Spinal cord (tissue), 10 donors: Measurements from ENCODE around the gene FBXW9. TPM values are rescaled to one million over a fixed set of nuclear protein-coding genes. Genes with fewer than 3 reads are reported as not detected.
"Not testable (repeated sequence)": the region's sequence is repeated elsewhere in the genome, so short reads cannot be mapped to it uniquely, and the experiment has no call there.

Experiments used
- DNase-seq, 6 donors: peaks; one replicate each; pipeline versions ENCODE4 v3.0.0 to v3.0.0-alpha.2; 2013 to 2015; ENCODE audit warnings: low spot score in 6 of 6, low read depth in 4 of 6
- H3K27ac ChIP-seq: one replicate; pipeline ENCODE4 v1.5.1; 2013; ENCODE audit warnings: low read depth, low read length, control low read depth
- H3K27me3 ChIP-seq: one replicate; pipeline ENCODE4 v1.6.1; 2013; ENCODE audit warnings: low read length; ENCODE audit not compliant: control insufficient read depth, insufficient read depth
- H3K36me3 ChIP-seq: one replicate; pipeline ENCODE4 v1.6.1; 2013; ENCODE audit warnings: low read length; ENCODE audit not compliant: control insufficient read depth, insufficient read depth
- H3K4me1 ChIP-seq: one replicate; pipeline ENCODE4 v1.6.1; 2013; ENCODE audit warnings: low read length; ENCODE audit not compliant: control insufficient read depth, insufficient read depth
- H3K4me3 ChIP-seq: one replicate; pipeline ENCODE4 v1.5.1; 2013; ENCODE audit warnings: low read depth, low read length, control low read depth
- H3K9me3 ChIP-seq: one replicate; pipeline ENCODE4 v1.6.1; 2013; ENCODE audit warnings: low read length; ENCODE audit not compliant: control insufficient read depth, insufficient read depth
- WGBS: methylation state at CpG from one replicate; pipeline ENCODE4 v1.1.5; 2013; ENCODE audit warnings: missing lambda C conversion rate; ENCODE audit not compliant: insufficient coverage; 5-methylcytosine and 5-hydroxymethylcytosine counted together
- polyA plus RNA-seq, 2 donors: library from polyadenylated mRNA; unstranded; fragments of 120-200 nt; gene quantifications; one replicate each; pipeline ENCODE4 v1.2.1, GENCODE V29; 2013; ENCODE audit not compliant: insufficient read length in 2 of 2
- total RNA-seq, 2 donors: library from RNA; depleted of rRNA in 1 of 2; stranded (reverse); fragments of 120-200 nt in 1 of 2; fragments of >200 nt in 1 of 2; gene quantifications; one replicate each; pipeline versions ENCODE4 v1.2.3 to v1.2.4, GENCODE V29; 2013 to 2014
- donor health status: healthy.

FBXW9 gene
- total and polyA plus RNA-seq, 4 donors: 6.2 to 21.7 (median 18.4) TPM

DNA sequence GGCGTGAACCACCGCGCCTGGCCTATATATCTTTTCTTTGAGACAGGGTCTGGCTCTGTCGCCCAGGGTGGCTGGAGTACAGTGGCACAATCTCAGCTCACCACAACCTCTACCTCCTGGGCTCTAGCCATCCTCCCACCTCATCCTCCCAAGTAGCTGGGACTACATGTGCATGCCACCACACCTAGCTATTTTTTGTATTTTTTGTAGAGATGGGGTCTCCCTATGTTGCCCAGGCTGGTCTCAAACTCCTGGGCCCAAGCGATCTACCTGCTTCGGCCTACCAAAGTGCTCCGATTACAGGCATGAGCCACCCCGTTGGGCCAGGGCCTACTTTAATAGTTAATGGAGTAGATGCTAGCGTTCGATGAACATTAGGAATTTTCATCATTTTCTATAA, 23.9 kb upstream of the FBXW9 start:
- WGBS: 95% methylated on average over 4 of the region's 10 CpGs
- no peak for DNase-seq
- Histone ChIP-seq H3K27ac (peak overlapping the region; percentile 78), H3K4me3 (peak overlapping the region; percentile 75), H3K9me3 (no peaks in the 10 kb centered on the region), H3K36me3 (peaks cover 47% of the 10 kb centered on the region), H3K27me3 (no peaks in the 10 kb centered on the region), H3K4me1 (peaks cover 41% of the 10 kb centered on the region)

DNA sequence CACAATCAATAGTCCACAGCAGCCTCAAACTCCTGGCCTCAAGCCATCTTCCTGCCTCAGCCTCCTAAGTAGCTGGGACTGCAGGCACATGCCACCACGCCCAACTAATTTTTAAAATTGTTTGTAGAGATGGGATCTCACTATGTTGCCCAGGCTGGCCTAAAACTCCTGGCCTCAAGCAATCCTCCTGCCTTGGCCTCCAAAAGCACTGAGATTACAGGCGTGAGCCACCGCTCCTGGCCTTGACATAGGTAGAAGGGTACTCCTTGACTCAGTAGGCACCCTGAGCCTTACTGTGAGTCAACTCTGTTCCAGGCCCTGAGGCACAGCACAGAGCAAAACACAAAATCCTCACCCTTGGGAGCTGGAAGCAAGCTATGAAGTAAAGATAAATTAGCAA, 19.5 kb upstream of the FBXW9 start:
- Histone ChIP-seq H3K9me3 (no peaks in the 10 kb centered on the region), H3K4me3 (no peak overlapping the region), H3K27ac (no peak overlapping the region), H3K36me3 (peaks cover 84% of the 10 kb centered on the region), H3K27me3 (no peaks in the 10 kb centered on the region), H3K4me1 (peaks cover 15% of the 10 kb centered on the region)
- WGBS: 100% methylated on average over 1 of the region's 3 CpGs
- no peak for DNase-seq

DNA sequence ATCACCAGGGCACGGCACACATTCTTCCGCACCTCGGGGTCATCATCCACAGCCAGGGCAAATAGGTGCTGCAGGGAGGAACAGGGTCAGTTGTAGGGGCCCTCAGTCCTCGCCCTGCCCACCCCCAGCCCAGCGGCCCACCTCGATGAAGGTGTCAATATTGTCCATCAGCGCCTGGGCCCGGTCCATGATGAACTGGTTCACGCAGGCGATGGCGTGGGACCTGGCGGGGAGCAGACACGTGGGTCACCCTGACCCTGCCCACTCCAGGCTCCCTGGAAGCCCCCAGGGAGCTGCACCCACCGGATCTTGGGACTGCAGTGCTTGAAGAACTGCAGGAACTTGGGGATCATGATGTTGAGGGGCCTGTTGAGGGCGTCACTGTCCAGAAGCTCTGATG, 18.7 kb upstream of the FBXW9 start:
- H3K27ac ChIP-seq: no peak overlapping the region

DNA sequence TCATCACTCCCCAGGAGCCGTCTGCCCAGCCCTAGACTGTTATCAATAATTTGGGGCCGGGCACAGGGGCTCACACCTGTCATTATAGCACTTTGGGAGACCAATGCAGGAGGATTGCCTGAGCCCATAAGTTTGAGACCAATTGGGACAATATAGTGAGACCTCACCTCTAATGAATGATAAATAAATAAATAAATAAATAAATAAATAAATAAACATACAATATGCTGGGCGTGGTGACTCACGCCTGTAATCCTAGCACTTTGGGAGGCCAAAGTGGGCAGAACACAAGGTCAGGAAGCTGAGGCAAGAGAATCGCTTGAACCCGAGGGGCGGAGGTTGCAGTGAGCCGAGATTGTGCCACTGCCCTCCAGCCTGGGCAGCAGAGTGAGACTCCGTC, 16.9 kb upstream of the FBXW9 start:
- DNase-seq, H3K27ac ChIP-seq, H3K4me1 ChIP-seq, H3K9me3 ChIP-seq, H3K27me3 ChIP-seq, H3K4me3 ChIP-seq: not testable (repeated sequence)
- H3K36me3 ChIP-seq: peaks cover 91% of the 10 kb centered on the region
- 94% methylated on average over 3 of the region's 9 CpGs for WGBS

More for the DNA sequence above, 18.7 kb upstream of the FBXW9 start:
- DNase-seq: no peak
- Histone ChIP-seq H3K4me1 (peaks cover 6% of the 10 kb centered on the region), H3K27me3 (no peaks in the 10 kb centered on the region), H3K36me3 (peaks cover 86% of the 10 kb centered on the region), H3K4me3 (no peak overlapping the region), H3K9me3 (no peaks in the 10 kb centered on the region)
- 97% methylated on average over 15 of the region's 15 CpGs for WGBS

DNA sequence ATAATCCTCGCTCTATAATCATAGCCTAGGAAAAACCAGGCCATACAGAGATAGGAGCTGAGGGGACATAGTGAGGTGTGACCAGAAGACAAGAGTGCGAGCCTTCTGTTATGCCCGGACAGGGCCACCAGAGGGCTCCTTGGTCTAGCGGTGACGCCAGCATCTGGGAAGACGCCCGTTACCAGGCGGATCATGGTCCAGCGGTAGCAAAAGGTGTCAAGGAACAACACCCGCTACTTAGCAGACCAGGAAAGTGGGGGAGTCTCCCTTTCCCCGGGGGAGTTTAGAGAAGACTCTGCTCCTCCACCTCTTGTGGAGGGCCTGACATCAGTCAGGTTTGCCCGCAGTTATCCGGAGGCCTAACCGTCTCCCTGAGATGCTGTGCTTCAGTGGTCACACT, 15.6 kb upstream of the FBXW9 start:
- H3K4me1 ChIP-seq, DNase-seq, H3K27me3 ChIP-seq, H3K9me3 ChIP-seq, H3K4me3 ChIP-seq, H3K27ac ChIP-seq: not testable (repeated sequence)
- 86% methylated on average over 4 of the region's 14 CpGs for WGBS
- H3K36me3 ChIP-seq: peaks cover 91% of the 10 kb centered on the region

DNA sequence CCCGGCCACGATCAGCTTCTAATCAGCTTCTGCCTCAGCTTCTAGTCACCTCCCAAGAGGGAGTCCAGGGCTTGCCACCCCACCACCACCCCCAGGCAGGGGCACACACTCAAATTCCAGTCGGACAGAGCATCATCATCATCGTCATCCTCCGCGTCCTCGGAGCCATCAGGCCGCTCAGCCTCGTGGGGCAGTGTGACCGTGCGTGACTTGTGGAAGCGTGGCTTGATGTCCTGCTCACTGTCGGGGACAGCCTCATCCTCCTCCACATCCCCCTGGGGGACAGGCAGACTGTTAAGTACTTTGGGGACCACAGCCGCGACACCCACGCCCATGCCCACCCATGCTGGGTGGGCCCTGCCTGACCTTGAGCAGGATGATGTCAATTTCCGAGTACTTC, 14.8 kb upstream of the FBXW9 start:
- WGBS: 97% methylated on average over 13 of the region's 17 CpGs
- peaks cover 92% of the 10 kb centered on the region for H3K36me3 ChIP-seq

DNA sequence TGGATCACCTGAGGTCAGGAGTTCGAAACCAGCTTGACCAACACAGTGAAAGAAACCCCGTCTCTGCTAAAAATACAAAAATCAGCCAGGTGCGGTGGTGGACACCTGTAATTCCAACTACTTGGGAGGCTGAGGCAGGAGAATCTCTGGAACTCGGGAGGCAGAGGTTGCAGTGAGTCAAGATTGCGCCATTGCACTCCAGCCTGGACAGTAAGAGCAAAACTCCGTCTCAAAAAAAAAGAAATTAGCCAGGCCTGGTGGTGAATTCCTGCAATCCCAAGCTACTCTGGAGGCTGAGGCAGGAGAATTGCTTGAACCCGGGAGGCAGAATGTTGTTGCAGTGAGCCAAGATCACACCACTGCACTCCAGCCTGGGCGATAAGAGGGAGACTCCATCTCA, 12.2 kb upstream of the FBXW9 start:
- WGBS: 97% methylated on average over 6 of the region's 8 CpGs
- no peak for DNase-seq
- Histone ChIP-seq H3K27ac (no peak overlapping the region), H3K36me3 (peaks cover 92% of the 10 kb centered on the region), H3K4me1 (no peaks in the 10 kb centered on the region), H3K9me3 (no peaks in the 10 kb centered on the region), H3K27me3 (no peaks in the 10 kb centered on the region), H3K4me3 (no peak overlapping the region)

More for the DNA sequence above, 14.8 kb upstream of the FBXW9 start:
- DNase-seq: no peak
- H3K4me3 ChIP-seq: no peak overlapping the region
- no peaks in the 10 kb centered on the region for H3K4me1 ChIP-seq
- H3K27ac ChIP-seq: no peak overlapping the region
- no peaks in the 10 kb centered on the region for H3K27me3 ChIP-seq
- no peaks in the 10 kb centered on the region for H3K9me3 ChIP-seq

DNA sequence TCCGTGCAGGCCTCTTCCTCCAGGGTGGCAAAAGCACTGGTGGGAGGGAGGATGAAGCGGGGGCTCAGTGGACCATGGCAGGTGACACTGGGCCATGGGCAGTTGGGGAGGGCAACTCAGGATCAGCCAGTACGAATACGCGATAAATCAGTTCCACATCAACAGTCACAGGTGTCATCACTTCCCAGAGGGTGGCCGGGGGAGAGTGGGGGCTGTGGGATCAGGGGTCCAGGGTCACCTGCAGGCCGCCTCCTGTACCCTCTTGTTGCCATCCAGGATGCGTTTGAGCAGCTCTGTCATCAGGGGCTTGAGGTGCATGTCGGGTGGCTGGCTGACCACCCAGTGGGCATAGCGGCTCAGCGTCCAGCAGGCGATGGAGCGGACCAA, 9.9 kb upstream of the FBXW9 start:
- Histone ChIP-seq H3K27me3 (no peaks in the 10 kb centered on the region), H3K36me3 (peaks cover 99% of the 10 kb centered on the region), H3K27ac (no peak overlapping the region), H3K9me3 (no peaks in the 10 kb centered on the region), H3K4me3 (no peak overlapping the region), H3K4me1 (no peaks in the 10 kb centered on the region)
- no peak for DNase-seq
- 95% methylated on average over 10 of the region's 13 CpGs for WGBS

DNA sequence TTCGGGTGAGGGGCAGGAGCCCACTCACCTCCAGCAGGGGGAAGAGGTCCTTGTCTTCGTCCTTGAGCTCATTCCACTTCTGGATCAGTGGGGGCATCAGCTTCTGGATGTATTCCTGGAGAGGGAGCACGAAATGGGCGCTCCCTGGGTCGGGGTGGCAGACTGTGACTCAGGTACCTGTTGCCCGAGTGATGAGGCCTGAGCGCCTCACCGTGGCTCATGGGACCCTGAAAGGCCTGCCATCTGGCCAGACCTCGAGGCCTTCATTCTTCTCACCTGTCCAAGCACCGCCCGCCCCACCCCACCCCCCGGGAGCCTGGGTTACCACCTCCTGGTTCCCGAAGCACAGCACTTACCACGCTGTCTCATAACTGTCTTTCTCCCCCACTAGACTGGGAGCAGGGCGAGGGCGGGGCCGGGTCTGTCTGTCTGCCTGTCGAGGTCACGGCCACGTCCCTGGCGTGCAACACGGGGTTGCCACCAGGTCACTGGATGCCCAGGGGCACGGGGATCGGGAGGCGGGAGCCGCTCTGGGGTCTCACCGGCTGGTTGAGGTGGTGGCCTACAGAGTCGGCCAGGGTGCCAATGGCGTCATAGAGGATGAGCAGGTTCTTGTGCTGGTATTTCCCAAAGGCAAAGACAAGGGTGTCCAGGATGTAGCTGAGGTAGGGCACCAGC, 9.4 kb upstream of the FBXW9 start:
- Histone ChIP-seq H3K9me3 (no peaks in the 10 kb centered on the region), H3K4me3 (no peak overlapping the region), H3K27ac (no peak overlapping the region), H3K27me3 (no peaks in the 10 kb centered on the region), H3K4me1 (no peaks in the 10 kb centered on the region), H3K36me3 (peaks cover 99% of the 10 kb centered on the region)
- no peak for DNase-seq
- WGBS: 94% methylated on average over 27 of the region's 29 CpGs

DNA sequence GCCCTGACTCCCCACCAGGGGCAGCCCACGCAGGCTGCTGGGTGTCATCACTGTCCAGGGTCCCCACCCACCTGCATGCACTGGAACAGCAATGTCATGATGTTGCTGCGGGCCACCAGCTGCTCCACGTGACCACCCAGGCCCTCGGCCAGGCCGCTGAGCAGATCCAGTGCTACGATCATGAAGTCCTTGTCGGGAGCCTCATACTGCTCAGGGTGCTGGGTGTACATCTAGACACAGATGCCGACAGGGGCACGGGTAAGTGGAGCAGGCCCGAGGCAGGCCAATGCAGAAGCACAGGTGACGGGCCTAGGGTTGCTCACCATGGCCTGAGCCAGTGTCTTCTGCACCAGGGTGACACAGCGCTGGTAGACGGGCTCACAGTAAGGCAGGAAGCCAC, 8.7 kb upstream of the FBXW9 start:
- 97% methylated on average over 13 of the region's 13 CpGs for WGBS
- no peaks in the 10 kb centered on the region for H3K4me1 ChIP-seq

More for the DNA sequence above, 8.7 kb upstream of the FBXW9 start:
- H3K4me3 ChIP-seq: no peak overlapping the region
- H3K36me3 ChIP-seq: peaks cover 99% of the 10 kb centered on the region
- H3K9me3 ChIP-seq: no peaks in the 10 kb centered on the region
- H3K27ac ChIP-seq: no peak overlapping the region
- no peak for DNase-seq
- H3K27me3 ChIP-seq: no peaks in the 10 kb centered on the region
